Sciatic nerve (tissue), 2 donors: ENCODE results near the gene RANGAP1. TPM values are rescaled to one million over a fixed set of nuclear protein-coding genes. Genes with fewer than 3 reads are reported as not detected.

Source experiments
- ATAC-seq: fragments of 200-7000 bp; cut with Tn5 transposase; one replicate; pipeline ENCODE4 v1.9.1; 2020; ENCODE audit warnings: mild to moderate bottlenecking, moderate library complexity
- DNase-seq: peaks from one replicate; pipeline ENCODE4 v3.0.0-alpha.2; 2020; ENCODE audit warnings: low spot score
- intact Hi-C: fragments of 100-400 bp; cut with DNase I; formaldehyde crosslinking; loops from one replicate; pipeline ENCODE4 v1.14.2; 2022
- total RNA-seq: library from RNA; stranded (reverse); fragmentation: NEBNext Ultra II Directional; extraction: Animal tissue kit (Norgen Biotek cat#: 25700); gene quantifications from one replicate; pipeline ENCODE4 v1.2.1, GENCODE V29; 2021
- donor health status: DM: no; HTN: no; CAD: no.
- donor health status: DM: no; HTN: no; CAD: no.

RANGAP1 gene, protein sequence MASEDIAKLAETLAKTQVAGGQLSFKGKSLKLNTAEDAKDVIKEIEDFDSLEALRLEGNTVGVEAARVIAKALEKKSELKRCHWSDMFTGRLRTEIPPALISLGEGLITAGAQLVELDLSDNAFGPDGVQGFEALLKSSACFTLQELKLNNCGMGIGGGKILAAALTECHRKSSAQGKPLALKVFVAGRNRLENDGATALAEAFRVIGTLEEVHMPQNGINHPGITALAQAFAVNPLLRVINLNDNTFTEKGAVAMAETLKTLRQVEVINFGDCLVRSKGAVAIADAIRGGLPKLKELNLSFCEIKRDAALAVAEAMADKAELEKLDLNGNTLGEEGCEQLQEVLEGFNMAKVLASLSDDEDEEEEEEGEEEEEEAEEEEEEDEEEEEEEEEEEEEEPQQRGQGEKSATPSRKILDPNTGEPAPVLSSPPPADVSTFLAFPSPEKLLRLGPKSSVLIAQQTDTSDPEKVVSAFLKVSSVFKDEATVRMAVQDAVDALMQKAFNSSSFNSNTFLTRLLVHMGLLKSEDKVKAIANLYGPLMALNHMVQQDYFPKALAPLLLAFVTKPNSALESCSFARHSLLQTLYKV
- total RNA-seq: 45.5 TPM

DNA sequence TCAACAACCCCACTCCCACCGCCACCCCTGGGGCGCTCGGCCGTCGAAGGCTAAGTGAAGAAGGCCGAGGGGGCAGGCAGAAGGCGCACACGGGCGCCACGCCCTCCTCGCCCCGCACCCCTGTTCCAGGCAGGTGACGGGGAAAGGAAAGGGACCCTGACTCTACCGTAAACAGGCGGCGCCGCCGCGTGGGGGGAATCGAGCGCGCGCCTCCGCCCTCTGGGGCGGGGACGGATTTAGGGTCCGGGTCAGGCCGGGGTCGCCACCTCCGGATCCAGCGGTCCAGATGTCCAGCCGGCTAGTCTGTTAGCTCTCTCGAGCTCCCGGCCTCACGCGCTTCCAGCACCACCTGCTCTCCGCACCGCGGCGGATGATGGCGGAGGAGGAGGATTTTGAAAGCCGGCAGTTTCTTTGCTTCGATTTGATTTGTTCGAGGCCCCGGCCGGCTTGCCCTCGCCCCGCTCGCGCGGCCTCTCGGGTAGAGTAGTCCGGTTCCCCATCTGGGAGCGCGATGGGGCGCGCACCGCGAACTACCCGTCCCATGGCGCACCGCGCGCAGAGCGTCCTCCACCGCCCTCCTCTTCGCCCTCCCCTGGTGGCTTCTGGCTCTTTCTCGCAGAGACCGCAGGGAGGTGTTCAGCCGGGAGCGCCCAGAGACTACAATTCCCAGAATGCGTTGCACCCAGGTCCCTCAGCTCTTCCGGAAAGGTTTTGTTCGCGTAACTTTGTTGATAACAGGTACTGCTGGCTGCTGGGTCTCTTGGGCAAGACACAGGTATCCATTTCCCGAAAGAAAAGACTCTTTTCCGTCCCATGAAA lies at the start of gene RANGAP1:
TSS of gene RANGAP1 (minus strand) at position 368 of the 819 bp plus-strand sequence. CDS start 5,143 bp downstream, outside the sequence.
- intact Hi-C loops: no loop called here
- DNase-seq: peak; percentile 98
- peak; percentile 99 for ATAC-seq

- intact Hi-C loops: no loop called here
- no peak for ATAC-seq
These were observed 49.1 kb upstream of the RANGAP1 start for GRCh38 chr22:41334951-41335635.

GRCh38 chr22:41334215-41334614 lies 48.2 kb upstream of the RANGAP1 start:
- intact Hi-C loops: no loop called here
- no peak for DNase-seq
- ATAC-seq: no peak

More at GRCh38 chr22:41334951-41335635, 49.1 kb upstream of the RANGAP1 start:
- no peak for DNase-seq

GRCh38 chr22:41333806-41334205 lies 47.8 kb upstream of the RANGAP1 start:
- ATAC-seq (no peak), DNase-seq (no peak)
- intact Hi-C loops: loop anchor here (2.0 kb wide), 1 partner anchor 71 kb away; no protein-coding TSS in a partner anchor

DNA sequence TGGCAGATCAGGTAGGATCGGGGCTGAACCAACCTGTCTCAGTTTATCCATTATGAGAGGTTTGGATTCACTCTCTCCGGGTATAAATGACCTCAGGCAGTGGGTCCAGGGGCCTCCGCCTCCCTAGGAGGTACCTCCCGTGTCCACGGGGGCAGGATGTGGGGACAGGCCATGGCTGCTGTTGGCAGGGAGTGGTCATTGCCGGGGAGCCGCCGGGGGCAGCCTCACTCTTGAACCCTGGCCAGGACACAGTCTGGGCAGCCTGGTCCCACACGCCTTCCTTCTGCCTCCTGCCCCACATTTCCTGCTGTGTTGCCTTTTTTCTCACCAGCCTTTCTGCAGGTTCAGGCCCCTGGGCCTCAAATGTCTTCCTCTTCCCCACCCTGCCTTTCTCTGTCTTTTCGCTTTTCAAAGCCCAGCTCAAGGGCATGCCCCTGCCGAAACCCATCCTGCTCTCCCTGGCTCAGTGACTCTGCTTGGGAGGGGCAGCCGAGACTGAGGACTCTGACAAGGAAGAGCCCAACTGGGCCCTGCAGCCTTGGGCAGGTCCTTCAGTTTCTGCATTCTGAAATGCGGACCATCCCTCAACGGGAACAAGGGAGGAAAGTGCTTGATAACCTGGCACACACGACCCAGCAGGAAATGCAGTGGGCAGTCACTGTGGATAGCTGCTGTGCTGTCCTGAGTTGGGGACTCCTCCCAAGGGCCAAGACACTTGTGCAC lies 46.4 kb upstream of the RANGAP1 start:
- ATAC-seq (no peak), DNase-seq (no peak)
- intact Hi-C loops: loop anchor here (2.0 kb wide), 1 partner anchor 70 kb away; no protein-coding TSS in a partner anchor

DNA sequence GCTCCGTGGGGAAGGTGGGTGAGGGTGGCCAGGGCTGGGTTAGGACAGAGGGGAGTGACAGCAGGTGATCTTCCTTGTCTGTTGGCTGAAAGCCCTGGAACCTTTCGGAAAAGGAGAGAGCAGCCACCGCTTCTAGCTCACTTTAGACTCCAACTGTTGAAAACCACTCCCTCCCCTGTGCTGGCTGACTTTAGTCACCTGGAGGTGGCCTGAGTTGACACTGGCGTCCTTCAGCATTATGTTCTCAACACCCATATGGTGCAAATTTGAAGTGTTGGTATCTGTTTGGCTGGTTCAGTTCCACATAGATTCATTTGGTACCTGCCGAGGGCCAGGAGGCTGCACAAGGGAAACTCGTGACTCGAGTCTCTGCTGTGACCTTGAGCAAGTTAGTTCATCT lies 44.2 kb upstream of the RANGAP1 start:
- DNase-seq: no peak
- no peak for ATAC-seq
- intact Hi-C loops: no loop called here

- intact Hi-C loops: no loop called here
- DNase-seq (no peak), ATAC-seq (peak; percentile 35)
These were observed 41.1 kb upstream of the RANGAP1 start for GRCh38 chr22:41327124-41327523.

DNA sequence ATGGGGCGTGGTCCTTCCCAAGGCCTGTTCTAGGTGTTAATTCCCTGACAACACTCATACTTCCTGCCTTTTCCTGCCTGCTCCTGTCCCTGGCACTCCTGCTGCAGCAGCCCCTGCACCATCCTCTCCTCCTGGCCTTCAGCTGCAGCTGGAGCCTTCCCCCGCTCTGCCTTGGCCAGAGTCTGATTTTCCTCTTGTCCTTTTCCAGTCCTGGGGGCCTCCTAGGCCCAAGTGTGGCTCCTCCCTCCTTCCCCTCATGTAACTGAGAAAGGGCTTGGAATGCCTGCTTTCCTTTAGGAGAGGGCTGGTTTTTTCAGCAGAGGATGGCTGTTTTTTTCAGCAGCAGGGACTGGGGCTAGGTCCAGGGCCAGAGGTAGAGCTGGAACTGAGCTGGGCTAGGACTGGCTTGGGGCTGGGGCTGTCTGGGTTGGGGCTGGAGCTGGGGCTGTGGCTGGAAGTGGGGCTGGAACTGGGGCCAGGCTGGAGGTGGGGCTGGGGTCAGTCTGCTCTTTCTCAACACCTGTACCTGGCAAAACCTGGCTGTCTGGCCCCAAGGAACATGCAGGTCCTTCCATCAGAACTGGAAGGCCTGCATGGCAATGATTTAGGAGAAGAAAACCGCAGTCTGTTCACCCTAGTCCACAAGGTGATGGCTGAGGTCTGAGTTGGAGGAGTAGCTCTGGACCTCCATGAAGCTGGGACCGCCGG lies 39.0 kb upstream of the RANGAP1 start:
- ATAC-seq: no peak
- no peak for DNase-seq
- intact Hi-C loops: no loop called here

- intact Hi-C loops: no loop called here
- DNase-seq: no peak
- ATAC-seq: no peak
These were observed 34.6 kb upstream of the RANGAP1 start for GRCh38 chr22:41320416-41321240.

DNA sequence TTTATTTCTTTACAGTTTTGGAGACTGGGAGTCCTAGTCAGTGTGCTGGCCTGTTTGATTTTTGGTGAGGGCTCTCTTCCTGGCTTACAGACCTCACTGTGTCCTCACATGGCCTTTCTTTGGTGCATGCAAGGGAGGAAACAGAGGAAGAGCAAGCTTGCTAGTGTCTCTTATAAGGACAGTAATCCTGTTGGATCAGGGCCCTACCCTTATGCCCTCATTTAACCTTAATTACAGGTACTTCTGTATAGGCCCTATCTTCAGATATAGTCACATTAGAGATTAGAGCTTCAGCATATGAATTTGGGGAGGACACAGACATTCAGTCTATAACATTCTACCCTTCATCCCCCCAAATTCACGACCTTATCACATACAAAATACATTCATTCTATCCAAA lies 29.6 kb upstream of the RANGAP1 start:
- DNase-seq (no peak), ATAC-seq (no peak)
- intact Hi-C loops: no loop called here

- DNase-seq: no peak
- ATAC-seq: no peak
- intact Hi-C loops: no loop called here
These were observed 28.8 kb upstream of the RANGAP1 start for GRCh38 chr22:41314821-41315220.

DNA sequence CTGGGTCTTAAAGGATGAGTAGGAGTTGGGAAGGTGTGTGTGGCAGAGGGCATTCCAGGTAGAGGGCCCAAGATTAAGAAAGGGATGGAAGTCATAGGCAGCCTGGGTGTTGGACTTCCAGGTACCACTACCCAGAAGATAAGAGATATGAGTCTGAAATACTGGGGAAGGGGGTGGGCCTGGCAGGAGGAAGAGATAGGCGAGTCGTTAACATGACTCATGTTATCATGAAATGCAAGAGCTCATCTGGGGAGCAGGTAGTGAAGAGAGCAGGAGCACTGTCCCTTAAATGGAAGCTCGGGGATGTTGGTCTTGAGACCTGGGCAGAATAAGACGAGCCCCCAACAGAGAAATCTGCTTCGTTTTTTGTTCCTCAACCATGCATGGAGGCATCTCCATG lies 25.5 kb upstream of the RANGAP1 start:
- intact Hi-C loops: no loop called here
- DNase-seq (no peak), ATAC-seq (no peak)

DNA sequence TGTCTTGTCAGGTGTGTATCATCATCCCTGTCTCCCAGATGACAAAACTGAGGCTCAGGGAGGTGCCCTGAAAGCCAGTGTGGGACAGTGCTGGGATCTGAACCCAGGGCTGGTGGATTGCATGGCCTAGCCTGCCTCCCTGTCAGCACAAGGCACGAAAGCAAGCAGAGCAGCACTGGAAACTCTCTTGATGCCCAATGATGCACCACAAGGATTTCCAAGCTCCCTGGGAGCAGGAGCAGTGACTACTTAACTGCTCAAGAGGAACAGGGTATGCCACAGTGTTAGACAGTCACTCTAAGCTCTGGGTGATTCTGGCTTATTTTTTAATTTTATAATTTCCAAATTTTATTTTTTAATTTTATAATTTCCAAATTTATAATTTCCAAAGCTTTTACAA lies 24.3 kb upstream of the RANGAP1 start:
- no peak for ATAC-seq
- intact Hi-C loops: no loop called here
- no peak for DNase-seq

GRCh38 chr22:41308544-41308947 lies 22.6 kb upstream of the RANGAP1 start:
- no peak for DNase-seq
- intact Hi-C loops: no loop called here
- peak; percentile 85 for ATAC-seq

- peak; percentile 79 for ATAC-seq
- DNase-seq: no peak
- intact Hi-C loops: no loop called here
These were observed 22.1 kb upstream of the RANGAP1 start for GRCh38 chr22:41308054-41308453.

DNA sequence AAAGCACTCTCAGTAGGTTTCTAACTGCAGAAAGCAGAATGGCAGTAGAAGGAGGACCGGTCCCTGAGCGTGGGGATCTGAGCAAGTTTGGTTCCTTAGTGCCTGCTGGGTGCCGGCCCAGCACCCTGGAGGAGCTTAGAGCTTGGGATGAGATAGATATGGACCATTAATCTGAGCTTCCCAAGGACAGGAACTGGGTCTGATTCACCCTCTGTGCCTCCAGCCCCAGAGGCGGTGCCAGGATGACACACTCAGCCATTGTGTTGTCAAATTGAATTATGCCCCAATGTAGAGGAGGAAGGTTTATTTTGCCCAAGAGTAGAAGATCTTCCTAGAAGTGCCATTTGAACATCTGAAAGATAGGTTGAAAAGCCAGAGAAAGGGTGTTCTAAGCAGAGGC lies 19.7 kb upstream of the RANGAP1 start:
- intact Hi-C loops: no loop called here
- ATAC-seq (no peak), DNase-seq (no peak)

DNA sequence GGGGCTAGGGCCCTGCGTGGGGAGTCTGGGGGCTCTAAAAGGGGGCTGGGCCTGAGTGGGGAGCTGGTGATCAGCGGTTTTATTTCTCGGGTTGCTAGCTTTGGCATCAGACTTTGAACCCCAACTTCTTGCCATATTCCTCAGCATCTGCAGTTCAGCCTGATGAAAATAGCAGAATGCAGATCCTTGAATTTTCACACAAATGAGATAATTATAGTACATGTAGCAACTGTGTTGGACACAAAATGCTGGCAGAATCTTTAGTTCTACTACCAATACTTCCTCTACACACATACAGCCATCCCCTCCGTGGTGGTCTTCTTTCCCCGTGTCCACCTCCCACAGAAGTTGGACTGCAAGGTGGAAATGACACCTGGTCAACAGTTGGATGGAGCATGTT lies 16.8 kb upstream of the RANGAP1 start:
- ATAC-seq: no peak
- DNase-seq: no peak
- intact Hi-C loops: no loop called here
